Measurements from ENCODE around the gene MLIP.
"Not testable (repeated sequence)": the region's sequence is repeated elsewhere in the genome, so short reads cannot be mapped to it uniquely, and the experiment has no call there.

MLIP gene

GRCh38 chr6:54111341-54112045 is at the start of gene MLIP:
Gene MLIP, plus strand, starts transcription at chr6:54111443. Its CDS starts 37 bp downstream, at chr6:54111480.
- Histone ChIP-seq H3K27me3 (ENCODE audit: control insufficient read depth, insufficient read depth, low read length) (no peaks in the 10 kb centered on the region), H3K4me3 (ENCODE audit: low read depth, low read length) (no peak within 1 kb of the TSS), H3K4me1 (ENCODE audit: control insufficient read depth, insufficient read depth, low read length) (peaks cover 10% of the 10 kb centered on the region; the same call in 1 of the 2 replicates), H3K9ac (ENCODE audit: low read length) (no peak within 1 kb of the TSS), H3K36me3 (ENCODE audit: control insufficient read depth, insufficient read depth, low read length) (no peaks in the 10 kb centered on the region), H3K9me3 (ENCODE audit: control insufficient read depth, insufficient read depth, low read depth, low read length) (no peaks in the 10 kb centered on the region), H3K27ac (ENCODE audit: low read depth, low read length) (no peak within 1 kb of the TSS)

GRCh38 chr6:54063228-54063539 is 48.1 kb upstream of the MLIP start:
- H3K4me1 ChIP-seq (ENCODE audit: control insufficient read depth, insufficient read depth, low read length) = no peaks in the 10 kb centered on the region; the same call in 1 of the 2 replicates
- H3K27ac ChIP-seq (ENCODE audit: low read depth, low read length) = no peak overlapping the region
- no peak overlapping the region for H3K9ac ChIP-seq (ENCODE audit: low read length)
- H3K4me3 ChIP-seq (ENCODE audit: low read depth, low read length) = no peak overlapping the region
- no peaks in the 10 kb centered on the region for H3K36me3 ChIP-seq (ENCODE audit: control insufficient read depth, insufficient read depth, low read length)
- no peaks in the 10 kb centered on the region; the same call in 1 of the 2 replicates for H3K9me3 ChIP-seq (ENCODE audit: control insufficient read depth, insufficient read depth, low read depth, low read length)
- H3K27me3 ChIP-seq (ENCODE audit: control insufficient read depth, insufficient read depth, low read length) = no peaks in the 10 kb centered on the region

- no peaks in the 10 kb centered on the region for H3K36me3 ChIP-seq (ENCODE audit: control insufficient read depth, insufficient read depth, low read length)
- H3K27me3 ChIP-seq (ENCODE audit: control insufficient read depth, insufficient read depth, low read length) = no peaks in the 10 kb centered on the region
- no peak overlapping the region for H3K27ac ChIP-seq (ENCODE audit: low read depth, low read length)
- H3K9ac ChIP-seq (ENCODE audit: low read length) = no peak overlapping the region
- no peak overlapping the region for H3K4me3 ChIP-seq (ENCODE audit: low read depth, low read length)
- no peaks in the 10 kb centered on the region for H3K9me3 ChIP-seq (ENCODE audit: control insufficient read depth, insufficient read depth, low read depth, low read length)
- H3K4me1 ChIP-seq (ENCODE audit: control insufficient read depth, insufficient read depth, low read length) = peaks cover 21% of the 10 kb centered on the region
Observed at GRCh38 chr6:54068694-54069093, 42.5 kb upstream of the MLIP start.

- Histone ChIP-seq H3K36me3 (ENCODE audit: control insufficient read depth, insufficient read depth, low read length) (no peaks in the 10 kb centered on the region), H3K4me3 (ENCODE audit: low read depth, low read length) (no peak overlapping the region), H3K27ac (ENCODE audit: low read depth, low read length) (no peak overlapping the region), H3K9ac (ENCODE audit: low read length) (no peak overlapping the region), H3K9me3 (ENCODE audit: control insufficient read depth, insufficient read depth, low read depth, low read length) (no peaks in the 10 kb centered on the region), H3K27me3 (ENCODE audit: control insufficient read depth, insufficient read depth, low read length) (no peaks in the 10 kb centered on the region), H3K4me1 (ENCODE audit: control insufficient read depth, insufficient read depth, low read length) (peaks cover 31% of the 10 kb centered on the region)
Observed at GRCh38 chr6:54070025-54070424, 41.2 kb upstream of the MLIP start.

GRCh38 chr6:54071821-54072340 is 39.4 kb upstream of the MLIP start:
- Histone ChIP-seq H3K4me1 (ENCODE audit: control insufficient read depth, insufficient read depth, low read length) (peaks cover 31% of the 10 kb centered on the region), H3K4me3 (ENCODE audit: low read depth, low read length) (no peak overlapping the region), H3K27me3 (ENCODE audit: control insufficient read depth, insufficient read depth, low read length) (no peaks in the 10 kb centered on the region), H3K9ac (ENCODE audit: low read length) (no peak overlapping the region), H3K27ac (ENCODE audit: low read depth, low read length) (no peak overlapping the region), H3K9me3 (ENCODE audit: control insufficient read depth, insufficient read depth, low read depth, low read length) (no peaks in the 10 kb centered on the region), H3K36me3 (ENCODE audit: control insufficient read depth, insufficient read depth, low read length) (no peaks in the 10 kb centered on the region)

GRCh38 chr6:54072635-54073313 is 38.5 kb upstream of the MLIP start:
- Histone ChIP-seq H3K27me3 (ENCODE audit: control insufficient read depth, insufficient read depth, low read length) (no peaks in the 10 kb centered on the region), H3K4me1 (ENCODE audit: control insufficient read depth, insufficient read depth, low read length) (peaks cover 31% of the 10 kb centered on the region), H3K4me3 (ENCODE audit: low read depth, low read length) (no peak overlapping the region), H3K36me3 (ENCODE audit: control insufficient read depth, insufficient read depth, low read length) (no peaks in the 10 kb centered on the region), H3K9me3 (ENCODE audit: control insufficient read depth, insufficient read depth, low read depth, low read length) (no peaks in the 10 kb centered on the region), H3K9ac (ENCODE audit: low read length) (no peak overlapping the region), H3K27ac (ENCODE audit: low read depth, low read length) (no peak overlapping the region)

- Histone ChIP-seq H3K36me3 (ENCODE audit: control insufficient read depth, insufficient read depth, low read length) (no peaks in the 10 kb centered on the region), H3K27ac (ENCODE audit: low read depth, low read length) (no peak overlapping the region), H3K27me3 (ENCODE audit: control insufficient read depth, insufficient read depth, low read length) (no peaks in the 10 kb centered on the region), H3K4me1 (ENCODE audit: control insufficient read depth, insufficient read depth, low read length) (peaks cover 31% of the 10 kb centered on the region), H3K9ac (ENCODE audit: low read length) (no peak overlapping the region), H3K9me3 (ENCODE audit: control insufficient read depth, insufficient read depth, low read depth, low read length) (no peaks in the 10 kb centered on the region), H3K4me3 (ENCODE audit: low read depth, low read length) (no peak overlapping the region)
Observed at GRCh38 chr6:54073487-54073886, 37.8 kb upstream of the MLIP start.

- Histone ChIP-seq H3K27me3 (ENCODE audit: control insufficient read depth, insufficient read depth, low read length) (no peaks in the 10 kb centered on the region), H3K4me1 (ENCODE audit: control insufficient read depth, insufficient read depth, low read length) (peaks cover 31% of the 10 kb centered on the region), H3K9ac (ENCODE audit: low read length) (no peak overlapping the region), H3K27ac (ENCODE audit: low read depth, low read length) (peak overlapping the region; percentile 4; the same call in 1 of the 2 replicates), H3K4me3 (ENCODE audit: low read depth, low read length) (no peak overlapping the region), H3K36me3 (ENCODE audit: control insufficient read depth, insufficient read depth, low read length) (no peaks in the 10 kb centered on the region), H3K9me3 (ENCODE audit: control insufficient read depth, insufficient read depth, low read depth, low read length) (no peaks in the 10 kb centered on the region)
Observed at GRCh38 chr6:54074109-54074508, 37.1 kb upstream of the MLIP start.

- Histone ChIP-seq H3K9me3 (ENCODE audit: control insufficient read depth, insufficient read depth, low read depth, low read length) (no peaks in the 10 kb centered on the region), H3K36me3 (ENCODE audit: control insufficient read depth, insufficient read depth, low read length) (no peaks in the 10 kb centered on the region), H3K4me3 (ENCODE audit: low read depth, low read length) (no peak overlapping the region), H3K9ac (ENCODE audit: low read length) (no peak overlapping the region), H3K4me1 (ENCODE audit: control insufficient read depth, insufficient read depth, low read length) (peaks cover 31% of the 10 kb centered on the region), H3K27me3 (ENCODE audit: control insufficient read depth, insufficient read depth, low read length) (no peaks in the 10 kb centered on the region), H3K27ac (ENCODE audit: low read depth, low read length) (peak overlapping the region; percentile 4; the same call in 1 of the 2 replicates)
Observed at GRCh38 chr6:54074578-54075195, 36.6 kb upstream of the MLIP start.

GRCh38 chr6:54076159-54076789 is 35.0 kb upstream of the MLIP start:
- H3K27me3 ChIP-seq (ENCODE audit: control insufficient read depth, insufficient read depth, low read length) = no peaks in the 10 kb centered on the region
- peaks cover 31% of the 10 kb centered on the region for H3K4me1 ChIP-seq (ENCODE audit: control insufficient read depth, insufficient read depth, low read length)
- H3K9ac ChIP-seq (ENCODE audit: low read length) = no peak overlapping the region
- H3K9me3 ChIP-seq (ENCODE audit: control insufficient read depth, insufficient read depth, low read depth, low read length) = no peaks in the 10 kb centered on the region
- no peaks in the 10 kb centered on the region for H3K36me3 ChIP-seq (ENCODE audit: control insufficient read depth, insufficient read depth, low read length)
- H3K27ac ChIP-seq (ENCODE audit: low read depth, low read length) = no peak overlapping the region
- no peak overlapping the region for H3K4me3 ChIP-seq (ENCODE audit: low read depth, low read length)

GRCh38 chr6:54081499-54081898 is 29.7 kb upstream of the MLIP start:
- not testable (repeated sequence) for H3K27me3 ChIP-seq (ENCODE audit: control insufficient read depth, insufficient read depth, low read length); H3K27ac ChIP-seq (ENCODE audit: low read depth, low read length); H3K4me3 ChIP-seq (ENCODE audit: low read depth, low read length); H3K36me3 ChIP-seq (ENCODE audit: control insufficient read depth, insufficient read depth, low read length); H3K4me1 ChIP-seq (ENCODE audit: control insufficient read depth, insufficient read depth, low read length); H3K9me3 ChIP-seq (ENCODE audit: control insufficient read depth, insufficient read depth, low read depth, low read length); H3K9ac ChIP-seq (ENCODE audit: low read length)

Measured in HUES6 (cell line).